WTC11 (cell line): Measurements from ENCODE around the gene MMGT1. TPM values are rescaled to one million over a fixed set of nuclear protein-coding genes. Genes with fewer than 3 reads are reported as not detected.

ENCODE experiments used
- ATAC-seq: fragments of 200-7000 bp; cut with Tn5 transposase; 2 replicates; pipeline ENCODE4 v1.10.0; 2021; ENCODE audit warnings: mild to moderate bottlenecking, moderate library complexity
- CTCF ChIA-PET: fragments of 300-600 bp; sonication (Branson Sonifier 250); formaldehyde crosslinking; loops from one replicate; lab custom pipeline; 2021; ENCODE audit warnings: antibody characterized with exemption; lab: Charles Lee
- POLR2A ChIA-PET: fragments of 350-600 bp; sonication (Branson Sonifier 250); formaldehyde crosslinking; loops from one replicate; lab custom pipeline; 2021; ENCODE audit warnings: antibody characterized with exemption; lab: Charles Lee
- DNase-seq: peaks from one replicate; pipeline ENCODE4 v3.0.0; 2021; ENCODE audit warnings: low spot score
- H3K27ac Mint-ChIP-seq: 2 replicates; pipeline ENCODE4 v1.8.0; 2021; ENCODE audit warnings: mixed read lengths
- H3K27me3 Mint-ChIP-seq: 2 replicates; pipeline ENCODE4 v1.8.0; 2021; ENCODE audit warnings: low read depth, mild to moderate bottlenecking, moderate library complexity, mixed read lengths
- H3K36me3 Mint-ChIP-seq: 2 replicates; pipeline ENCODE4 v1.8.0; 2021; ENCODE audit warnings: mixed read lengths
- H3K4me1 Mint-ChIP-seq: 2 replicates; pipeline ENCODE4 v1.8.0; 2022; ENCODE audit warnings: mixed read lengths
- H3K4me3 Mint-ChIP-seq: 2 replicates; pipeline ENCODE4 v1.8.0; 2021; ENCODE audit warnings: mild to moderate bottlenecking, moderate library complexity, mixed read lengths
- H3K9me3 Mint-ChIP-seq: 2 replicates; pipeline ENCODE4 v1.8.0; 2021; ENCODE audit warnings: mixed read lengths
- E2F1 ChIP-seq: sonication (generic); formaldehyde crosslinking; IDR thresholded peaks from 2 replicates; pipeline ENCODE4 v1.8.0; 2022; ENCODE audit warnings: mild to moderate bottlenecking, missing genetic modification reagents
- ETV6 ChIP-seq: sonication (generic); formaldehyde crosslinking; IDR thresholded peaks from 2 replicates; pipeline ENCODE4 v1.8.1; 2022; ENCODE audit warnings: mild to moderate bottlenecking, missing genetic modification reagents
- FOXP4 ChIP-seq: sonication (generic); formaldehyde crosslinking; IDR thresholded peaks from 2 replicates; pipeline ENCODE4 v1.8.0; 2022; ENCODE audit warnings: mild to moderate bottlenecking, missing genetic modification reagents
- HMGXB4 ChIP-seq: sonication (generic); formaldehyde crosslinking; IDR thresholded peaks from 2 replicates; pipeline ENCODE4 v1.8.1; 2023; ENCODE audit warnings: mild to moderate bottlenecking, moderate library complexity, missing genetic modification reagents
- MYBL2 ChIP-seq: sonication (generic); formaldehyde crosslinking; IDR thresholded peaks from 2 replicates; pipeline ENCODE4 v1.8.1; 2023; ENCODE audit warnings: mild to moderate bottlenecking, moderate library complexity, missing genetic modification reagents
- NR2C2 ChIP-seq: sonication (generic); formaldehyde crosslinking; IDR thresholded peaks from 2 replicates; pipeline ENCODE4 v1.8.0; 2022; ENCODE audit warnings: mild to moderate bottlenecking, missing genetic modification reagents
- RELA ChIP-seq: sonication (generic); formaldehyde crosslinking; IDR thresholded peaks from 2 replicates; pipeline ENCODE4 v1.8.1; 2022; ENCODE audit warnings: missing genetic modification reagents, mild to moderate bottlenecking, borderline replicate concordance
- ZNF281 ChIP-seq: sonication (generic); formaldehyde crosslinking; IDR thresholded peaks from 2 replicates; pipeline ENCODE4 v1.8.0; 2023; ENCODE audit warnings: mild to moderate bottlenecking, missing genetic modification reagents
- ZNF671 ChIP-seq: fragments of 250-450 bp; sonication (Bioruptor Pico); IDR thresholded peaks from 2 replicates; pipeline ENCODE4 v1.8.0; 2021; ENCODE audit warnings: mild to moderate bottlenecking
- total RNA-seq: library from RNA; stranded (reverse); gene quantifications from 3 replicates; pipeline ENCODE4 v1.2.3, GENCODE V29; 2021

Gene MMGT1
- total RNA-seq, 1 experiment from 2014 or later, result 15.4 TPM

- H3K36me3 Mint-ChIP-seq, result no peaks in the 10 kb centered on the region
- H3K27ac Mint-ChIP-seq, result no peak overlapping the region
- ChIA-PET POLR2A (no interaction called here), CTCF (no interaction called here)
- H3K27me3 Mint-ChIP-seq, result peaks cover 3% of the 10 kb centered on the region
- no peak for DNase-seq
- no peaks in the 10 kb centered on the region for H3K9me3 Mint-ChIP-seq
- TF ChIP-seq FOXP4 (CRISPR knock-in tag), result no peak
- no peak for TF ChIP-seq E2F1
- no peak for TF ChIP-seq NR2C2
- TF ChIP-seq HMGXB4 (CRISPR knock-in tag), result no peak
- TF ChIP-seq ZNF281 (CRISPR knock-in tag), result no peak
- TF ChIP-seq MYBL2 (CRISPR knock-in tag), result no peak
- no peak for TF ChIP-seq ZNF671 (CRISPR knock-in tag)
- TF ChIP-seq RELA (CRISPR knock-in tag), result no peak
- no peak for TF ChIP-seq ETV6 (CRISPR knock-in tag)
- no peak for ATAC-seq
- no peaks in the 10 kb centered on the region for H3K4me1 Mint-ChIP-seq
- no peak overlapping the region for H3K4me3 Mint-ChIP-seq
Measured at GRCh38 chrX:135914404-135914803, 59.4 kb downstream of the MMGT1 start.

Other genes with a start within 250 kb of the MMGT1 start
- not detected in 3 replicates for gene CT45A3, start 205.8 kb downstream of the MMGT1 start, total RNA-seq
- not detected in 3 replicates for gene CT45A5, start 188.5 kb downstream of the MMGT1 start, total RNA-seq
- gene CT45A6, start 171.2 kb downstream of the MMGT1 start, total RNA-seq, result not detected in 3 replicates
- gene CT45A2, start 154.0 kb downstream of the MMGT1 start, total RNA-seq, result not detected in 3 replicates
- gene CT45A7, start 136.7 kb downstream of the MMGT1 start, total RNA-seq, result not detected in 3 replicates
- not detected in 3 replicates for gene CT45A8, start 119.5 kb downstream of the MMGT1 start, total RNA-seq
- gene CT45A9, start 102.2 kb downstream of the MMGT1 start, total RNA-seq, result not detected in 3 replicates
- 0.33 TPM in 1 of 3 replicates, not detected in the others for gene CT45A10, start 80.5 kb downstream of the MMGT1 start, total RNA-seq
- gene SAGE1, start 80.3 kb downstream of the MMGT1 start, total RNA-seq, result not detected in 3 replicates
- 8.2 to 10.8 TPM (median 9.6 TPM) in 3 replicates for gene SLC9A6, start 11.4 kb upstream of the MMGT1 start, total RNA-seq
- gene FHL1, start 173.5 kb upstream of the MMGT1 start, total RNA-seq, result 42.2 to 44.4 TPM (median 43.5 TPM) in 3 replicates